HG02623 (cell line): Measurements from ENCODE around the gene SUGP1.
"Not testable (repeated sequence)": the region's sequence is repeated elsewhere in the genome, so short reads cannot be mapped to it uniquely, and the experiment has no call there.

ENCODE experiments used
- ATAC-seq: cut with Tn5 transposase; IDR thresholded peaks from one replicate; pipeline ENCODE4 v1.9.1; 2021; ENCODE audit warnings: moderate library complexity; ENCODE audit not compliant: unreplicated experiment

The SUGP1 gene

GRCh38 chr19:19268453-19269385, 51.6 kb downstream of the SUGP1 start:
- ATAC-seq, result no peak

- no peak for ATAC-seq
Observed at GRCh38 chr19:19267305-19267704, 53.0 kb downstream of the SUGP1 start.

DNA sequence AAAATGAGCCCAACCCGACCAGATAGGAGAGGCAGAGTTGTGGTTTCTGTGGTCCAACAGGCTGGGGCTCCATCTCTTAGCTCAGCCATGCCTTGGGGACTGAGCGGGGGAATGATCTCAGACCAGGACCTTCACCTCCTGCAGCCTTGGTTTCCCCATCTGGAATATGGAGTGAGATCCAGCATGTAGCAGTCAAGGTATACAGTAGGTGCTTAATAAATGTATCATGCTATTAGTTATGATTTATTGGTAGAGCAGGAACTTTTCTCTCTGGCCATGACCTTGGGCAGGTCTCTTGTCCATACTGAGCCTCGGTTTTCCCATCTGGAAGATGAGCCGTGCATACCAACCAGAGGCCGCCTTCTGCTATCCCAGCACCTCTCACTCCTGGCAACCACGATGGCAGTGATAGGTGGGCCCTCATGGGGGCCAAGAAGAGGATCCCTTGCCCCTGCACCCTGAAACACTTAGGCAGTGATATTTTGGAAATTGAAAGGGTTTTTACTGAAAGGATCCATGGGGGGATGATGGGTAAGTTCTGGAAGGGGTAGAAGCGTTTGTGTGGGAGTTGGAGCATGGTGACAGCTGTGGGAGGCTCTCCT, 56.3 kb downstream of the SUGP1 start:
- ATAC-seq, result no peak

GRCh38 chr19:19262190-19263057, 57.9 kb downstream of the SUGP1 start:
- no peak for ATAC-seq

GRCh38 chr19:19261350-19262189, 58.7 kb downstream of the SUGP1 start:
- no peak for ATAC-seq

DNA sequence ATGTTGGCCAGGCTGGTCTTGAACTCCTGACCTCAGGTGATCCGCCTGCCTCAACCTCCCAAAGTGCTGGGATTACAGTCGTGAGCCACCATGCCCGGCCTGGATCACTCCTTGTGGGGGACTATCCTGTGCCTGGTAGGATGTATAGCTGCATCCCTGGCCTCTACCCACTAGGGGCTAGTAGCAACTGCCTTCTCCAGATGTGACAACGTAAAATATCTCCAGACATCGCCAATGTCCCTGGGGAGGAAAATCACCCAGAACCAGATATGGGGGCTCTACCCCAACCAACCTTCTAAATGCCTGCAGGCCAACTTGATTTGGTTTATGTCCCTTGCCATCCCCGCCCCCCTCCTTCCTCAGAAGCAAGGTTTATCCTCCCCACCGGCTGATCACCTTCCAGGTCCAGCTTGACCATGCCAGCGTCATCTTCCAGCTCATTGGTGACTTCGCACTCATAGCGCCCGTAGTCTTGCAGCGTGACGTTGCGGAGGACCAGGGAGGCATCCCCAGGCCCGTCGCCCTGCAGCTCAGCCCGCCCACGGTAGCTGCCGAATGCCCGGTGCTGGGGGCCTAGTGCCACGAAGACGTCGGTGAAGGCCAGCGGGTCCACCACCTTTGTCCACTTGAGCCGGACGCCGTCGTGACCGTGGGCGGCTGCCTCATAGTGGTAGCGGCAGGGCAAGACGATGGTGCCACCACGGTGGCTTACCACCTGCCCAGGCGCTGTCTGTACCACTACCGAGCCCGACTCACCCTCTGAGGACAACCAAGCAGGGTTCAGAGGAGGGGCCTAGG, 59.7 kb downstream of the SUGP1 start:
- no peak for ATAC-seq

DNA sequence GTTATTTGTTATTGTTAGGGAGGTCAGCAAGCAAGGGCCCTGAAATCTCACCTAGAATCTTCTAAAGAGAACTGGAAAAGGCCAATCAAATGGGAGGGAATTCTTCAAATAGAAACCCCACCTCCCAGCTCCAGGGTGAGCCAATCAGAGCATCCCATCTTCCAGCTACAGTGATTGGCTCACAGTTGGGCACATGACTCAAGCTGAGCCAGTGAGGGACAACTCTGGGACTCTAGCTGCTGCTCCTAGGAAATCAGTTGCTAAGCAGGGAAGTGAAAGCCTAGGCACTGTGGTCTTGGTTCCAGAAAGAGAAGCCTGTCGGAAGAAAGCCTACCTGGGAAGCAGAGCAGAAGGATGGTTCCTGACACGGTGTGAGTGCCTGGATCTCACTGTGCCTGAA, 60.6 kb downstream of the SUGP1 start:
- ATAC-seq, result no peak

- ATAC-seq, result no peak
Observed at GRCh38 chr19:19258589-19259338, 61.5 kb downstream of the SUGP1 start.

DNA sequence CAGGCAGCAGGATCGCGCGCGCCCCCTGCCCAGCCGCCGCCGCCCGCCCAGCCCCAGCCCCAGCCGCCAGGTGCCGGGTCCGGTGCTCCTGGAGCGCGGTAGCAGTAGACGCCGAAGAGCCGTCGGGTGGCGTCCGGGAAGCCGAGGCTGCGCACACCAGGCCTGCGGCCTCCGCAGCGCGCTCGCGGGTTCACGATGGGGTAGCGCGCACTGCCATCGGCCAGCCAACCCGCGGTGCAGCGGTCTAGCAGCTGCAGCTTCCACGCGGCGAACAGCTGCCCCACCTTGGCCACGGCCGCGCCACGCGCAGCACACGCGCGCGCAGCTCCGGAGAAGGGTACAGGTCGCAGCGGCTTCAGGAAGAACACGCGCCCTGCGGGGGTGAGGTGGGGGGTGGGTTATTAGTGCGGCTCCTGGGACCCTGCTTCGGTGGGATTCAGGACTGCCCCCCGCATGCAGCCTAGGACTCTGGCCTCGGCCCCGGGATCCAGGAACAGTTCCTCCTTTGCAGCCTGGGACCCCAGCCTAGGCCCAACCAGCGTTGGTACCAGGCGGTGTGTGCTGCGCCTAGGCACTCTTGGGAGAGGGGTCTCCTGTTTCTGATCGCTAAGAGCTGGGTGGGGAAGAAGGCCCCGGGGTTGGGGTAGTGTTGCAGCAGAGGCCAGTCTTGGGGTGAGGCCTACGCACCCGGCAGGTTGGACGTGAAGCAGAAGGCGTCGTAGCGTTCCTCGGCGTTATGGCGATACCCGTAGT, 62.3 kb downstream of the SUGP1 start:
- no peak for ATAC-seq

DNA sequence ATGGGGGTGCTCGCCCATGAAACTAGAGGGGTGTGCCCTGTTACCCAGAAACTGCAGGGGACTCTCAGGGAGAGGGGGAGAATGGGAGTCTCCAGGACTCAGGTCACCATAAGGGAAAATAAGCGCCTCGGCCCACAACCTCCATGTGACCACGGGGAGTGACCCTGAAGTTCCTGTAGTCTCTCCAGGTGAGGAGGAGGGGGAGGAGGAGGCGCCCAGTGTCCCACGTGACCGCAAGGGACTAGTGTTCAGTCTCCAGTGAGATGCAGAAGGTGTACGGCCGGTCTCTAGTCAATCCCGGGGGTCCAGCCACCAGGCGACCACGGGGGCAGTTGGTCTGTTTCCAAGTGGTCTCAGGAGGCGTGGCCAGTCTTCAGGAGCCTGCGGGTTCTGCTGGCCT, 63.2 kb downstream of the SUGP1 start:
- ATAC-seq, result no peak

- ATAC-seq, result no peak
Observed at GRCh38 chr19:19256072-19256969, 64.0 kb downstream of the SUGP1 start.

DNA sequence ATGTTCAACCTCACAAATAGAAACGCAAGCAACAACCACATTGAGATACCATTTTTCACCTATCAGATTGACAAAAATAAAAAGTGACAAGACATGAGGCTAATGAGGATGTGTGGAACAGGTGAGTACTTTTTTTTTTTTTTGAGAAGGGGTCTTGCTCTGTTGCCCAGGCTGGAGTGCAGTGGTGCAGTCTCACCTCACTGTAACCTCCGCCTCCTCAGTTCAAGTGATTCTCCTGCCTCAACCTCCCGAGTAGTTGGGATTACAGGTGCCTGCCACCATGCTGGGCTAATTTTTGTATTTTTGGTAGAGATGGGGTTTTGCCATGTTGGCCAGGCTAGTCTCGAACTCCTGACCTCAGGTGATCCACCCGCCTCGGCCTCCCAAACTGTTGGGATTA, 66.9 kb downstream of the SUGP1 start:
- ATAC-seq, result not testable (repeated sequence)

DNA sequence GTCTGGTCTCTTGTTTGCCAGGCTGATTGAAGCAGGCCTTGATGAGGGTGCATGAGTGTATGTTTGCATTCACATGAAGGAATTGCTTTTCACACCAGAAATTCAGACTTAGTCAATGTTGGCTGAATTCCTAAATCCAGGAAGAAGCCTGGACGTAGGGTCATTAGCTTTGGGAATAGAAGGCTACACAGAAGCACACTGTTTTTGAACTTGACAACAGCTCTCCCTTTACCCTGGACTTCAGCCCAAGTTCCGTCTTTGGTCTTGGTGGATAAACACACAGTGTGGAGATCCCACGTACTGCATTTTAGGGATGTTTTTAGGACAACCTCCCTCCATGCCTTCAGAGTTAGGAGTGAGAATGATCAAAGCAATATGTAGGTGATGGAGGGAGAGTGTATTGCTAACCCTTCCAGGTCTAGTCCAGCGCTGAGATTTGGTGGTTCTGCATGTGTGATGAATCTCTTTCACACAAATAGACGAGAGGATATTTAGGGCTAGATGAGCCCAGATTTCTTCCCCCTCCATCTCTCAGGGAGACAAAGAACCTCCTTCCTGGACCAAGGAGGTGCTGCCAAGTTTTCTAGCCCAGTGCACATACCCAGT, 70.0 kb downstream of the SUGP1 start:
- no peak for ATAC-seq

DNA sequence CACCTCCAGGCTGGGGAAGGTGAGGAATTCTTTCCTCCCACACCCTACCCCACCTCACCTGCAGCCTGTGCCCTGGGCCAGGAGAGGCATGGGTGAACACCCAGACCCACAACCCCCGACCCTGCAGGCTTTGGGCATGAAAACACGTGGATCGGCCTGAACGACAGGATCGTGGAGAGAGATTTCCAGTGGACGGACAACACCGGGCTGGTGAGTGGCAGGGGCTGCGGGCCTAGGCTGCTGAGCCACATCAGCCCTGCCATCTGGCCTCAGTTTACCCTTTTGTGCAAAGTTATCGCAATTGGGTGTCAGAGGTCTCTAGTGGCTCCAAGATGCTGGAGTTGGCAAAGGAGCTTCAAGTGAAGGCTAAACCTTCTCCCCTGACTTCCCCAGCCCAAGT, 79.8 kb downstream of the SUGP1 start:
- no peak for ATAC-seq

- no peak for ATAC-seq
Observed at GRCh38 chr19:19239675-19240074, 80.6 kb downstream of the SUGP1 start.

DNA sequence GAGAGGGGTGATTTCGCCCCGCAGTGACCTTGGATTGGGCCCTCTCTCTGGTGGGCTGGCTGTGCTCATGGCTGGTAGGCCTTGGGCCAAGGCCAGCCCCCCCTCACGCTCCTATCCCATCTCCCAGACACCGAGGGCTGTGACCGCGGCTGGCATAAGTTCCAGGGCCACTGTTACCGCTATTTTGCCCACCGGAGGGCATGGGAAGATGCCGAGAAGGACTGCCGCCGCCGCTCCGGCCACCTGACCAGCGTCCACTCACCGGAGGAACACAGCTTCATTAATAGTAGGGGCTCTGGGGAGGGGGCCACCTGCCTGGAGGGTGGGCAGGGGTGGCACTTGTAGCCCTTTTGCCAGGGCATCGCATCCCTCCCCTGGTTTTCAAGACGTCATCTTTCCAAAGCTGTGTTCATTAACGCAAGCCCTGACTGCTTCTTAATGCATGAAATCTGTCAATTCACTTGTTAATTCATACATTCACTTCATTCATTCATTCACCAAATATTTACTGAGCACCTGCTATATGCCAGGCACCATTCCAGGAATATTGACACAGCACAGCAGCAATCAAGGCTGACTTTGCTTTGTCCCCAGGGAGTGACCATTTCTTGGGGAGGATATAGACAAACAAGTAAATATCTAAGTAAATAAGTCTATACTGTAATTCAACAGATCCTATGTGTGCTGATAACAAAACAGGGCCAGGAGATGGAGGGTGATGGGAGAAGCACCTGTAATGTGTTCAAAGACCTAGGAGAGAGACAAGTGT, 82.0 kb downstream of the SUGP1 start:
- no peak for ATAC-seq
